Caco-2 (cell line): ENCODE data around the gene NFATC2. TPM values are rescaled to one million over a fixed set of nuclear protein-coding genes. Genes with fewer than 3 reads are reported as not detected.

Experiments
- BruUV-seq: library from RNA; stranded (reverse); fragments of 400-500 nt; replicated peaks from 2 replicates; lab custom pipeline; 2021; lab: Mats Ljungman, UMichigan
- CTCF ChIA-PET: fragments of 300-600 bp; sonication (Branson Sonifier 250); formaldehyde crosslinking; loops from one replicate; lab custom pipeline; 2022; ENCODE audit warnings: antibody characterized with exemption; lab: Charles Lee
- POLR2A ChIA-PET: fragments of 300-600 bp; sonication (Branson Sonifier 250); formaldehyde crosslinking; loops from one replicate; lab custom pipeline; 2022; ENCODE audit warnings: antibody characterized with exemption; lab: Charles Lee
- DNase-seq, 2 experiments: peaks; one replicate each; pipeline versions ENCODE4 v3.0.0 to v3.0.0-alpha.2; 2020 to 2022
- H3K27me3 ChIP-seq: replicated peaks from 2 replicates; pipeline ENCODE4 v1.6.0; 2011; ENCODE audit warnings: low read length; ENCODE audit not compliant: control insufficient read depth, insufficient read depth
- H3K36me3 ChIP-seq: 2 replicates; pipeline ENCODE4 v1.5.1; 2011; ENCODE audit warnings: low read length; ENCODE audit not compliant: control insufficient read depth, insufficient read depth
- H3K4me1 ChIP-seq: fragments of 250-450 bp; sonication (Bioruptor Pico); 2 replicates; pipeline ENCODE4 v1.5.1; 2020; ENCODE audit warnings: mild to moderate bottlenecking
- H3K4me3 ChIP-seq: 2 replicates; pipeline ENCODE4 v1.5.1; 2011; ENCODE audit warnings: low read depth, mild to moderate bottlenecking, control low read depth, low read length
- H3K9me3 ChIP-seq: fragments of 250-450 bp; sonication (Bioruptor Pico); 2 replicates; pipeline ENCODE4 v1.5.1; 2020; ENCODE audit warnings: mild to moderate bottlenecking, moderate library complexity
- H3K27ac Mint-ChIP-seq: one replicate; pipeline ENCODE4 v1.8.0; 2022; ENCODE audit warnings: mixed read lengths; ENCODE audit not compliant: unreplicated experiment
- H3K27me3 Mint-ChIP-seq: one replicate; pipeline ENCODE4 v1.8.0; 2022; ENCODE audit warnings: mixed read lengths; ENCODE audit not compliant: insufficient read depth, unreplicated experiment
- H3K36me3 Mint-ChIP-seq: one replicate; pipeline ENCODE4 v1.8.0; 2022; ENCODE audit warnings: mild to moderate bottlenecking, mixed read lengths; ENCODE audit not compliant: insufficient read depth, unreplicated experiment
- H3K4me1 Mint-ChIP-seq: one replicate; pipeline ENCODE4 v1.8.0; 2022; ENCODE audit warnings: low read depth, mixed read lengths; ENCODE audit not compliant: unreplicated experiment
- H3K4me3 Mint-ChIP-seq: one replicate; pipeline ENCODE4 v1.8.0; 2022; ENCODE audit warnings: mild to moderate bottlenecking, moderate library complexity, mixed read lengths; ENCODE audit not compliant: unreplicated experiment
- H3K9me3 Mint-ChIP-seq: one replicate; pipeline ENCODE4 v1.8.0; 2022; ENCODE audit warnings: mixed read lengths; ENCODE audit not compliant: unreplicated experiment
- CTCF ChIP-seq, 2 experiments: fragments of 200-600 bp in 1 of 2; IDR thresholded peaks; 1 replicate in 1 of 2; 2 replicates in 1 of 2; pipeline versions ENCODE4 v1.5.1 to v1.8.0; 2011 to 2022; ENCODE audit warnings: antibody characterized with exemption in 1 of 2, control low read depth in 1 of 2, inconsistent platforms in 1 of 2, low read depth in 1 of 2, low read length in 1 of 2, mild to moderate bottlenecking in 1 of 2, moderate library complexity in 1 of 2; ENCODE audit not compliant: insufficient read depth in 1 of 2, severe bottlenecking in 1 of 2, unreplicated experiment in 1 of 2
- intact Hi-C: fragments of 100-400 bp; cut with micrococcal nuclease; formaldehyde crosslinking; loops from one replicate; pipeline ENCODE4 v1.10.0; 2022; ENCODE audit not compliant: unreplicated experiment
- total RNA-seq: library from RNA; stranded (reverse); gene quantifications from 2 replicates; pipeline ENCODE4 v1.2.3, GENCODE V29; 2022

NFATC2 gene
- total RNA-seq, 1 experiment from 2014 or later: 20.8 TPM

GRCh38 chr20:51533291-51534172 lies 9.0 kb downstream of the NFATC2 start:
- H3K27ac Mint-ChIP-seq: peak overlapping the region; percentile 9
- H3K36me3 Mint-ChIP-seq: peaks cover 5% of the 10 kb centered on the region
- Histone ChIP-seq H3K4me3 (no peak overlapping the region), H3K9me3 (no peaks in the 10 kb centered on the region), H3K36me3 (no peaks in the 10 kb centered on the region; the same call in 1 of the 2 replicates), H3K4me1 (peaks cover 69% of the 10 kb centered on the region), H3K27me3 (no peaks in the 10 kb centered on the region)
- ChIA-PET CTCF (no interaction called here), POLR2A (no interaction called here)
- no peaks in the 10 kb centered on the region for H3K9me3 Mint-ChIP-seq
- intact Hi-C loops: no loop called here
- TF ChIP-seq CTCF (IDR thresholded peaks at IDR 0.05; ENCODE audit: insufficient read depth in 1 of 2, low read depth in 1 of 2, low read length in 1 of 2, severe bottlenecking in 1 of 2, unreplicated experiment in 1 of 2): no peak
- H3K27me3 Mint-ChIP-seq: no peaks in the 10 kb centered on the region
- DNase-seq: peak in 1 of 2 experiments; percentile 35
- BruUV-seq: no TSS peak
- no peak overlapping the region for H3K4me3 Mint-ChIP-seq
- H3K4me1 Mint-ChIP-seq: peaks cover 52% of the 10 kb centered on the region

GRCh38 chr20:51532577-51533191 lies 9.8 kb downstream of the NFATC2 start:
- Histone ChIP-seq H3K4me1 (peaks cover 78% of the 10 kb centered on the region), H3K4me3 (no peak overlapping the region), H3K36me3 (no peaks in the 10 kb centered on the region; the same call in 1 of the 2 replicates), H3K27me3 (no peaks in the 10 kb centered on the region), H3K9me3 (no peaks in the 10 kb centered on the region)
- intact Hi-C loops: no loop called here
- no peak overlapping the region for H3K4me3 Mint-ChIP-seq
- no peaks in the 10 kb centered on the region for H3K27me3 Mint-ChIP-seq
- peaks cover 5% of the 10 kb centered on the region for H3K36me3 Mint-ChIP-seq
- peaks cover 61% of the 10 kb centered on the region for H3K4me1 Mint-ChIP-seq
- POLR2A ChIA-PET: no interaction called here
- no peaks in the 10 kb centered on the region for H3K9me3 Mint-ChIP-seq
- CTCF ChIA-PET: interaction anchor here (0.8 kb wide), 1 partner anchor 31 kb away, joined by 3 read pairs; no protein-coding TSS in a partner anchor
- no TSS peak for BruUV-seq
- no peak for TF ChIP-seq CTCF (IDR thresholded peaks at IDR 0.05; ENCODE audit: insufficient read depth in 1 of 2, low read depth in 1 of 2, low read length in 1 of 2, severe bottlenecking in 1 of 2, unreplicated experiment in 1 of 2)
- H3K27ac Mint-ChIP-seq: peak overlapping the region; percentile 53
- no peak for DNase-seq

GRCh38 chr20:51531712-51532456 lies 10.6 kb downstream of the NFATC2 start:
- Histone ChIP-seq H3K9me3 (no peaks in the 10 kb centered on the region), H3K27me3 (no peaks in the 10 kb centered on the region), H3K4me1 (peaks cover 84% of the 10 kb centered on the region), H3K4me3 (no peak overlapping the region), H3K36me3 (peaks cover 3% of the 10 kb centered on the region; the same call in 1 of the 2 replicates)
- no peaks in the 10 kb centered on the region for H3K9me3 Mint-ChIP-seq
- H3K4me3 Mint-ChIP-seq: no peak overlapping the region
- peak overlapping the region; percentile 59 for H3K27ac Mint-ChIP-seq
- no peaks in the 10 kb centered on the region for H3K27me3 Mint-ChIP-seq
- DNase-seq: no peak
- BruUV-seq: no TSS peak
- ChIA-PET CTCF (interaction anchor here (0.8 kb wide), 1 partner anchor 32 kb away, joined by 3 read pairs; no protein-coding TSS in a partner anchor), POLR2A (no interaction called here)
- TF ChIP-seq CTCF (IDR thresholded peaks at IDR 0.05; ENCODE audit: insufficient read depth in 1 of 2, low read depth in 1 of 2, low read length in 1 of 2, severe bottlenecking in 1 of 2, unreplicated experiment in 1 of 2): no peak
- H3K36me3 Mint-ChIP-seq: peaks cover 10% of the 10 kb centered on the region
- intact Hi-C loops: no loop called here
- peaks cover 68% of the 10 kb centered on the region for H3K4me1 Mint-ChIP-seq
